CD4-positive, alpha-beta memory T cell (primary cell): ENCODE measurements around the gene OSBP. TPM values are rescaled to one million over a fixed set of nuclear protein-coding genes. Genes with fewer than 3 reads are reported as not detected.

Source experiments
- CTCF ChIA-PET: fragments of 350-600 bp; sonication (Branson Sonifier 250); formaldehyde crosslinking; loops from one replicate; lab custom pipeline; 2021; ENCODE audit warnings: inconsistent platforms; ENCODE audit not compliant: partially characterized antibody; lab: Charles Lee
- POLR2A ChIA-PET: fragments of 350-600 bp; sonication (Branson Sonifier 250); formaldehyde crosslinking; loops from one replicate; lab custom pipeline; 2021; ENCODE audit not compliant: partially characterized antibody; lab: Charles Lee
- DNase-seq, 5 donors: peaks; one replicate each; pipeline versions ENCODE4 v3.0.0 to v3.0.0-alpha.2; 2020 to 2022; ENCODE audit warnings: mixed read lengths in 1 of 5
- H3K27ac ChIP-seq: one replicate; pipeline ENCODE4 v1.7.0; 2013; ENCODE audit warnings: low read depth, low read length
- H3K27me3 ChIP-seq: 2 replicates; pipeline ENCODE4 v1.7.0; 2013; ENCODE audit warnings: mild to moderate bottlenecking, low read length, moderate library complexity; ENCODE audit not compliant: insufficient read depth
- H3K36me3 ChIP-seq: 2 replicates; pipeline ENCODE4 v1.7.0; 2013; ENCODE audit warnings: mild to moderate bottlenecking, low read length, moderate library complexity; ENCODE audit not compliant: insufficient read depth
- H3K4me1 ChIP-seq: 2 replicates; pipeline ENCODE4 v1.7.0; 2013; ENCODE audit warnings: mild to moderate bottlenecking, low read length, moderate library complexity; ENCODE audit not compliant: insufficient read depth
- H3K4me3 ChIP-seq, 2 donors: one replicate each; pipeline ENCODE4 v1.7.0; 2013; ENCODE audit warnings: low read length in 2 of 2, mild to moderate bottlenecking in 1 of 2
- H3K9me3 ChIP-seq, 2 donors: one replicate each; pipeline ENCODE4 v1.7.0; 2013; ENCODE audit warnings: low read length in 2 of 2, control low read depth in 1 of 2; ENCODE audit not compliant: control insufficient read depth in 1 of 2
- H3K27ac Mint-ChIP-seq, 7 donors: one replicate each; pipeline ENCODE4 v1.8.0; 2020 to 2021; ENCODE audit warnings: mixed read lengths in 7 of 7, mild to moderate bottlenecking in 6 of 7, inconsistent platforms in 3 of 7, moderate library complexity in 3 of 7
- H3K27me3 Mint-ChIP-seq, 2 donors: one replicate each; pipeline ENCODE4 v1.8.0; 2020 to 2021; ENCODE audit warnings: mixed read lengths in 2 of 2
- H3K36me3 Mint-ChIP-seq, 2 donors: one replicate each; pipeline ENCODE4 v1.8.0; 2020 to 2021; ENCODE audit warnings: mixed read lengths in 2 of 2, inconsistent platforms in 1 of 2, mild to moderate bottlenecking in 1 of 2
- H3K4me1 Mint-ChIP-seq, 4 donors: one replicate each; pipeline ENCODE4 v1.8.0; 2020 to 2021; ENCODE audit warnings: mixed read lengths in 4 of 4, mild to moderate bottlenecking in 1 of 4
- H3K4me3 Mint-ChIP-seq, 8 donors: one replicate each; pipeline ENCODE4 v1.8.0; 2020 to 2021; ENCODE audit warnings: mixed read lengths in 8 of 8, mild to moderate bottlenecking in 7 of 8, moderate library complexity in 6 of 8, inconsistent platforms in 3 of 8
- H3K9me3 Mint-ChIP-seq, 8 donors: one replicate each; pipeline ENCODE4 v1.8.0; 2020 to 2021; ENCODE audit warnings: mixed read lengths in 8 of 8, mild to moderate bottlenecking in 5 of 8, inconsistent platforms in 3 of 8, moderate library complexity in 1 of 8
- intact Hi-C: fragments of 100-400 bp; cut with micrococcal nuclease; formaldehyde crosslinking; loops from one replicate; pipeline ENCODE4 v1.15.1; 2023
- polyA plus RNA-seq, 2 donors: library from polyadenylated mRNA; unstranded; fragments of 300-500 nt; fragmentation: Illumina TruSeq; gene quantifications; one replicate each; pipeline ENCODE4 v1.2.3, GENCODE V29; 2021
- total RNA-seq, 2 experiments: library from RNA; stranded (reverse); gene quantifications; one replicate each; pipeline ENCODE4 v1.2.3, GENCODE V29; 2021

OSBP gene
- total and polyA plus RNA-seq, 4 experiments from 2014 or later: 17.4 to 55.6 (median 48.4) TPM

GRCh38 chr11:59556917-59557348 lies 58.6 kb downstream of the OSBP start:
- Histone ChIP-seq H3K4me3 (peak overlapping the region in 1 of 2 donors; percentile 25), H3K36me3 (no peaks in the 10 kb centered on the region), H3K4me1 (peaks cover 27% of the 10 kb centered on the region), H3K27ac (no peak overlapping the region), H3K9me3 (no peaks in the 10 kb centered on the region), H3K27me3 (no peaks in the 10 kb centered on the region)
- Mint-ChIP-seq H3K9me3 (peaks cover 0 to 17% (median 0%) of the 10 kb centered on the region in 8 donors), H3K36me3 (peaks cover 0 to 11% of the 10 kb centered on the region in 2 donors), H3K4me3 (peak overlapping the region; percentile 63 to 85 (median 77)), H3K4me1 (peaks cover 27 to 67% (median 50%) of the 10 kb centered on the region in 4 donors), H3K27ac (peak overlapping the region; percentile 64 to 100 (median 81)), H3K27me3 (peaks cover 2 to 5% of the 10 kb centered on the region in 2 donors)
- CTCF ChIA-PET: interaction anchor here (2.8 kb wide), 1 partner anchor 9 kb away, joined by 12 read pairs; no protein-coding TSS in a partner anchor
- POLR2A ChIA-PET: interaction anchor here (0.6 to 2.9 kb wide), 6 partner anchors 9 to 60 kb away, joined by 3 to 22 read pairs (median 5); partner anchors contain the start of gene OSBP
- peak in 1 of 5 donors; percentile 46 for DNase-seq
- intact Hi-C loops: loop anchor here (1.0 to 10.0 kb wide), 3 partner anchors 9 to 1842 kb away; partner anchors contain the start of genes DTX4, MED19 and TMX2

- intact Hi-C loops: loop anchor here (1.0 to 10.0 kb wide), 3 partner anchors 10 to 1842 kb away; partner anchors contain the start of genes DTX4, MED19 and TMX2
- Histone ChIP-seq H3K4me1 (peaks cover 32% of the 10 kb centered on the region), H3K27me3 (no peaks in the 10 kb centered on the region), H3K9me3 (no peaks in the 10 kb centered on the region), H3K4me3 (peak overlapping the region in 1 of 2 donors; percentile 3), H3K36me3 (no peaks in the 10 kb centered on the region), H3K27ac (no peak overlapping the region)
- H3K4me1 Mint-ChIP-seq: peaks cover 29 to 67% (median 51%) of the 10 kb centered on the region in 4 donors
- peak overlapping the region in 6 of 7 donors; percentile 48 to 100 (median 84) for H3K27ac Mint-ChIP-seq
- peak overlapping the region; percentile 63 to 85 (median 77) for H3K4me3 Mint-ChIP-seq
- H3K36me3 Mint-ChIP-seq: peaks cover 0 to 11% of the 10 kb centered on the region in 2 donors
- DNase-seq: peak; percentile 48 to 55 (median 52)
- H3K9me3 Mint-ChIP-seq: peaks cover 0 to 20% (median 0%) of the 10 kb centered on the region in 8 donors
- peaks cover 2 to 5% of the 10 kb centered on the region in 2 donors for H3K27me3 Mint-ChIP-seq
- POLR2A ChIA-PET: interaction anchor here (1.2 to 2.9 kb wide), 6 partner anchors 10 to 61 kb away, joined by 4 to 22 read pairs (median 6); partner anchors contain the start of gene OSBP
- CTCF ChIA-PET: interaction anchor here (2.8 kb wide), 1 partner anchor 9 kb away, joined by 12 read pairs; no protein-coding TSS in a partner anchor
Measured at GRCh38 chr11:59556115-59556916, 59.3 kb downstream of the OSBP start.

GRCh38 chr11:59555601-59556114 lies 59.9 kb downstream of the OSBP start:
- Histone ChIP-seq H3K4me1 (peaks cover 28% of the 10 kb centered on the region), H3K36me3 (no peaks in the 10 kb centered on the region), H3K9me3 (no peaks in the 10 kb centered on the region), H3K4me3 (peak overlapping the region in 1 of 2 donors; percentile 3), H3K27me3 (no peaks in the 10 kb centered on the region), H3K27ac (no peak overlapping the region)
- H3K4me1 Mint-ChIP-seq: peaks cover 29 to 67% (median 51%) of the 10 kb centered on the region in 4 donors
- H3K36me3 Mint-ChIP-seq: peaks cover 0 to 13% of the 10 kb centered on the region in 2 donors
- POLR2A ChIA-PET: interaction anchor here (0.9 to 2.9 kb wide), 3 partner anchors 10 to 113 kb away, joined by 3 to 22 read pairs (median 6); partner anchors contain the start of genes OSBP and PATL1
- peak overlapping the region in 4 of 7 donors; percentile 77 to 100 (median 86) for H3K27ac Mint-ChIP-seq
- H3K4me3 Mint-ChIP-seq: peak overlapping the region; percentile 63 to 84 (median 74)
- CTCF ChIA-PET: interaction anchor here (2.8 kb wide), 1 partner anchor 10 kb away, joined by 12 read pairs; no protein-coding TSS in a partner anchor
- intact Hi-C loops: loop anchor here (1.0 to 10.0 kb wide), 3 partner anchors 11 to 1841 kb away; partner anchors contain the start of genes DTX4, MED19 and TMX2
- DNase-seq: no peak
- H3K9me3 Mint-ChIP-seq: peaks cover 0 to 26% (median 0%) of the 10 kb centered on the region in 8 donors
- peaks cover 2 to 9% of the 10 kb centered on the region in 2 donors for H3K27me3 Mint-ChIP-seq

- peaks cover 33% of the 10 kb centered on the region for H3K4me1 ChIP-seq
- no peak for DNase-seq
- no peaks in the 10 kb centered on the region for H3K36me3 ChIP-seq
- ChIA-PET POLR2A (interaction anchor here (1.1 kb wide), 1 partner anchor 12 kb away, joined by 3 read pairs; no protein-coding TSS in a partner anchor), CTCF (interaction anchor here (1.1 kb wide), 1 partner anchor 13 kb away, joined by 3 read pairs; no protein-coding TSS in a partner anchor)
- H3K9me3 ChIP-seq: no peaks in the 10 kb centered on the region
- Mint-ChIP-seq H3K36me3 (peaks cover 0 to 11% of the 10 kb centered on the region in 2 donors), H3K9me3 (peaks cover 0 to 24% (median 0%) of the 10 kb centered on the region in 8 donors), H3K4me3 (no peak overlapping the region), H3K4me1 (peaks cover 28 to 73% (median 47%) of the 10 kb centered on the region in 4 donors), H3K27me3 (peaks cover 0 to 9% of the 10 kb centered on the region in 2 donors), H3K27ac (peak overlapping the region in 2 of 7 donors; percentile 51 to 100)
- no peaks in the 10 kb centered on the region for H3K27me3 ChIP-seq
- no peak overlapping the region for H3K4me3 ChIP-seq
- no peak overlapping the region for H3K27ac ChIP-seq
- intact Hi-C loops: loop anchor here (5.0 to 10.0 kb wide), 4 partner anchors 204 to 1839 kb away; partner anchors contain the start of genes DTX4, FAM111A, MED19 and STX3
Measured at GRCh38 chr11:59553323-59553722, 62.3 kb downstream of the OSBP start.

- DNase-seq: no peak
- H3K27me3 Mint-ChIP-seq: peaks cover 0 to 9% of the 10 kb centered on the region in 2 donors
- peaks cover 0 to 24% (median 0%) of the 10 kb centered on the region in 8 donors for H3K9me3 Mint-ChIP-seq
- Histone ChIP-seq H3K27me3 (no peaks in the 10 kb centered on the region), H3K36me3 (no peaks in the 10 kb centered on the region), H3K4me1 (peaks cover 33% of the 10 kb centered on the region), H3K27ac (no peak overlapping the region), H3K9me3 (no peaks in the 10 kb centered on the region), H3K4me3 (no peak overlapping the region)
- ChIA-PET CTCF (no interaction called here), POLR2A (interaction anchor here (4.2 kb wide), 1 partner anchor 8 kb away, joined by 76 read pairs; no protein-coding TSS in a partner anchor)
- peaks cover 27 to 71% (median 45%) of the 10 kb centered on the region in 4 donors for H3K4me1 Mint-ChIP-seq
- H3K36me3 Mint-ChIP-seq: peaks cover 0 to 11% of the 10 kb centered on the region in 2 donors
- peak overlapping the region in 5 of 8 donors; percentile 13 to 73 (median 57) for H3K4me3 Mint-ChIP-seq
- intact Hi-C loops: loop anchor here (5.0 to 10.0 kb wide), 4 partner anchors 204 to 1838 kb away; partner anchors contain the start of genes DTX4, FAM111A, MED19 and STX3
- peak overlapping the region in 4 of 7 donors; percentile 53 to 100 (median 78) for H3K27ac Mint-ChIP-seq
Measured at GRCh38 chr11:59552844-59553243, 62.7 kb downstream of the OSBP start.
